Left forelimb (tissue), 1 donor: ENCODE measurements around the gene PRDM2.

Experiments used
- DNase-seq: peaks from one replicate; pipeline ENCODE4 v3.0.0-alpha.2; 2018; ENCODE audit warnings: low spot score

The PRDM2 gene

DNA sequence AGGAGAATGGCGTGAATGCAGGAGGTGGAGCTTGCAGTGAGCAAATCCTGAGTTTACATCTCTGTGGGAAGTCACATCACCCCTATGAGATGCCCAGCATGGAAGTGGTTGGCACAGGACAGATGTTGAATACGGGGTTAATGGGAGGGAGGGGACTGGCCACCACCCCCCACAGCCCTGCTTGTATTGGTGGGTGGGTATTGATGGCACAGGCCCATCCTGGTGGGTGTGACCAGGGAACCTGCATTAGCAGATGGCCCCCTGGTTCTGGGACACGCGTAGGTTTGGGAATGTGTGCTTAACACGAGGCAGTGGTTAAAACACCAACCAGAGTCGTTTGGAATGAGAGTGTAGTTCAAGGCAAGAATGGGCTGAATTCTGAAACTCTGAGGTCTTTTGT is 117.9 kb downstream of the PRDM2 start:
- DNase-seq = no peak

DNA sequence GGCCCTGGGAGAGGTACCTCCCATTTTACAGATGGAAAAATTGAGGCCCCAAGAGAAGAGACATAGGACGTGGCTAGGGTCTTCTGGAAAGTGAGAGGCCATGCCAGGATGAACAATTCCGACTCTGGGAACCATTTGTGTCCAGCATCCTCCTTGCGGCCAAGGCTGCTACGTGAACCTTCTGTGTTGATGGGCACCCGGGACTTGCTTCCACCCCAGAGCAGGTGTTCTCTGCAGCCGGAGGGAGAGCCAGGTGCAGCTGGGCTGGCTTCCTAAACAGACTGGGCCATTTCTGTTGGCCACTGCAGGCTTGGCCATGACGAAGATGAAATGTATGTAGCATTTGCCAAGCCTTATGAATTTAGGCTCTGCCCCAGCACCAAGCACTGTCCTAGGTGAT is 118.9 kb downstream of the PRDM2 start:
- DNase-seq = no peak

DNA sequence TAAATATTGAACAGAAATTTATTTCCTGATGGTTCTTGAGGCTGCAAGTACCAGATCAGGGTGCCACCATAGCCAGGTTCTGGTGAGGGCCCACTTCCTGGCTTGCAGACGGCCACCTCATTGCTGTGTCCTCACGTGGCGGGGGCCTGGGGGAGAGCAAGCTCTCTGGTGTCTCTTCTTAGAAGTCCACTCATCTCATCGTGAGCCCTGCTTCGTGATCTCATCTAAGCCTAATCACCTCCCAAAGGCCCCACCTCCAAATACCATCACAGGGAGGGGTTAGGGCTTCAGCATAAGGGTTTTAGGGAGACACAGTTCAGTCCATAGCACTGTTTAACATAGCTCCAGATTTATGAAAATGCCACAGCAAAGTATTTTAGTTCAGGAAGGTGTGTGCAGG is 119.7 kb downstream of the PRDM2 start:
- DNase-seq = peak; percentile 36

DNA sequence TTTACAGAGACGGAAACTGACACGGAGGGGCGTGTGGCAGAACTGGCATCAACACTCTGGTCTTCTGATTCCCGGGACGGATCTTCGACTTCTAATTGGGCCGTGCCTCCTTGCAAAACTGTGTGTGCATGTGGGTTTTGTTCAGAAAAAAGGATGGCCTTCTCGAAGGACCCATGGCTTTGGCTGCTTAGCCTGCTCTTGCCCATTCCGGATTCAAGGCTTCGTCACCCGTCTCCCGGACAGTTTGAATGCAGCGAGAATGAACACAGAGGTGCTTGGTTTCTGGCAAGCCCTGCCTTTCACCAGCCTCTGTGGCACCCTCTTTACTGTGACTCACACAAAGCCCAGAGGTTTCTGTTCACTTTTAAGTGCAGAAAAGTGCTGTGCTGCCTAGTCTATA is 120.1 kb downstream of the PRDM2 start:
- DNase-seq = no peak

DNA sequence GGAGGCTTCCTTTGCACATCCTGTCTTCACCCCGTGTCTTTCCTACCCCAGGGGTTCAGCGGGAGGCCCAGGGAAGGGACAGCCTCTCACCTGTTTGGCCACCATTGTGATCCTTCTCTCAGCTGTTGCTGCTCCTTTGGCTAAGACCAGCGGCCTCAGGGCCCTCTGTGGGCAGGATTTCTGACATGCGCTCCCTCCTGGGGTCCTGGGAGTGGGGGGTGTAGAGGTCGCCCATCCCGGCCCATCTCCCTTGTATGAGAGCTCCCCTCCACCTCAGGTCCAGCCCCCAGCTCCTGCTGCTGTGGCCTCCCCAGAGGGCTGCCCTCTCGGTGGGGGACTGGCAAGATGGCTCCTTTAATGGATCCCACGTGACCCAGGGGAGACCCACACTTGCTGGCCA is 120.5 kb downstream of the PRDM2 start:
- peak; percentile 50 for DNase-seq

DNA sequence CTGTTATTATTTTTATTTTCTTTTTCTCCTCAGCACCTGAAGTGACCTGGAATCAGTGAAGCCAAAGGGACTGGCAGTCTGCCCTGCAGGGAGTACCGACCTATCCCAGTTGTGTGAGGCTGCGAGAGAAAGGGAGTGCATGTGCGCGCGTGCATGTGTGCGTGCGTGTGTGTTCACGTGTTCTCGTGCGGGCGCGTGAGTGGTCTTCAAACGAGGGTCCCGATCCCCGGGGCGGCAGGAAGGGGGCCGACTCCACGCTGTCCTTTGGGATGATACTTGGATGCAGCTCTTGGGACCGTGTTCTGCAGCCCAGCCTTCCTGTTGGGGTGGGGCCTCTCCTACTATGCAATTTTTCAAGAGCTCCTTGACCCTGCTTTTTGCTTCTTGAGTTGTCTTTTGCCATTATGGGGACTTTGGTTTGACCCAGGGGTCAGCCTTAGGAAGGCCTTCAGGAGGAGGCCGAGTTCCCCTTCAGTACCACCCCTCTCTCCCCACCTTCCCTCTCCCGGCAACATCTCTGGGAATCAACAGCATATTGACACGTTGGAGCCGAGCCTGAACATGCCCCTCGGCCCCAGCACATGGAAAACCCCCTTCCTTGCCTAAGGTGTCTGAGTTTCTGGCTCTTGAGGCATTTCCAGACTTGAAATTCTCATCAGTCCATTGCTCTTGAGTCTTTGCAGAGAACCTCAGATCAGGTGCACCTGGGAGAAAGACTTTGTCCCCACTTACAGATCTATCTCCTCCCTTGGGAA is 123.3 kb downstream of the PRDM2 start:
- no peak for DNase-seq

DNA sequence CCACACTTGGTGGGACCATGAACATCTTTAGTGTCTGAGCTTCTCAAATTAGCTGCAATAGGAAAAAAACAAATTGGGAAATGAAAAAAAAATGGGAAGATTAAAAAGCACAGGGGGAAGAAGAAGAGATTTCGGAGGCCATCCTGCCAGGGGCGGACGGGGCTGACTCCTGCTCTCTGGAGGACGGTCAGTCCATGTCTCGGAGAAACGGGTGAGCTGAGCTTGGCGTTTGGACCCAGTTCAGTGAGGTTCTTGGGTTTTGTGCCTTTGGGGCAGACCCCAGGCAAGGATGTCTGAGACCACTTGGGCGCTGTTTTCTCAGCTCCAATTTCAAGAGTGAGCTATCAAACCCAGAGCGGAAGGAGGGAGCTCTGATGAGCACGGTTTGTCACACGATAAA is 123.9 kb downstream of the PRDM2 start:
- DNase-seq = no peak

DNA sequence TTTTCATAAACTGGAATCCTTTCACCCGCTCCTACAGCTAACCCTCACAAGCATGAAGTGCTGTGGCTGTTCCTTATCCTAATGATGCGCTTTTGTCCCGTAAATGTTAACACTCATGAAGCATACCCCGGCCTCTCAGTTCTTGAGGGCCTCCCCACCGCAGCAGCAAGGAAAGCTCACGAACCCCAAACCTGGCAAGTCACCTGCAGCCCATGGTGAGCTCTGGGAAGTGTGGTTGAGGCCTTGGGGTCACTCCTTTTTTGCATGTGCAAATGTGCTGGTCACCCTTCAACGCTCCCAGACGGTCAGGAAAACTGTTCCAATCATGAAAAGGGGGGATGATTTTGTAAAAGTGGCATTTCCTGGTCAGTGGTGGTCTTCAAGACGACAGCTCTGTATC is 124.6 kb downstream of the PRDM2 start:
- DNase-seq = no peak

DNA sequence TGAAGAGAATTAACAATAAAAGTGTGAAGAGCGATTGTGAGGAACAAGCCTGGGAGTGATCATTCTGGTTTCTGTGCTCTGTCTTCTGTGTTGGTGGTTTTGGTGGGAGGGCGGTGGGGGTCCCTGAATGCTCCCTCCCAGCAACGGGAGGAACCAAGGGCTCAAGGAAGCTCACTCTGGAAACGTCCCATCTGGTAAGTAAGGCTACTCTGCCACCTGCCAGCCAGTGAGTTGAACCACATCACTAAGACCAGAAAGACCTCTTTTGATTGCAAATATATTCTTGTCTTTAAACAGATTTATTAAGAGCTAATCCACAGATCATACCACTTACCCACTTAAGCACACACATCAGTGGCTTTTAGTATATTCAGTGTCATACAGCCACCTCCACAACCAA is 125.0 kb downstream of the PRDM2 start:
- no peak for DNase-seq

DNA sequence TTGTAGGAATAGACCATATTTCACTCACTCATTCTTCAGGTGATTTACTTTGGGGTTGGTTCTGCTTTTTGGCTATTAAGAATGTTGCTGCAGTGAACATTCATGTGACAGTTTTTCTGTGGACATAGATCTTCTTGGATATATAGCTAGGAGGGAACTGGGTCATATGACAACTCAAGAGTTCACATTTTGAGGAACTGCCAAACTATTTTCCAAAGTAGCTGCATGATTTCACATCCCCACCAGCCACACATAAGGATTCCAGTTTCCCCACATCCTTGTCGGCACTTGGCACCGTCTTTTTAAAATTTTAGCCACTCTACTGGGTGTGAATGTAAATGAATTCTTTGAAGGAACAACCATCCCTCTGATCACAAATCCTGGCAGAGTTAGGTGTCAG is 126.0 kb downstream of the PRDM2 start:
- DNase-seq = no peak

DNA sequence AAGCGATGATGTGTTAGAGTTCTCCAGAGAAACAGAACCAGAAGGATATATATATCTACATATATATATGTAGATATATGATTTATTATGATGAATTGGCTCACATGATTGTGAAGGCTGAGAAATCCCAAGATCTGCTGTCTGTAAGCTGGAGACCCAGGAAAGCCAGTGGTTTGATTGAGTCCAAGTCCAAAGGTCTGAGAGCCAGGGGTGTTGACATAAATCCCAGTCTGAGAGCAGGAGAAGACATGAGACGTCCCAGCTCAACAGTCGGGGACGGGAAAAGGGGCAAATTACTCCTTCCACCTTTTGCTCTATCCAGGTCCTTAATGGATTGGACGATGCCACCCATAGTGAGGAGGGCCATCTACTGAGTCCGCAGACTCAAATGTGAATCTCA is 126.6 kb downstream of the PRDM2 start:
- no peak for DNase-seq

DNA sequence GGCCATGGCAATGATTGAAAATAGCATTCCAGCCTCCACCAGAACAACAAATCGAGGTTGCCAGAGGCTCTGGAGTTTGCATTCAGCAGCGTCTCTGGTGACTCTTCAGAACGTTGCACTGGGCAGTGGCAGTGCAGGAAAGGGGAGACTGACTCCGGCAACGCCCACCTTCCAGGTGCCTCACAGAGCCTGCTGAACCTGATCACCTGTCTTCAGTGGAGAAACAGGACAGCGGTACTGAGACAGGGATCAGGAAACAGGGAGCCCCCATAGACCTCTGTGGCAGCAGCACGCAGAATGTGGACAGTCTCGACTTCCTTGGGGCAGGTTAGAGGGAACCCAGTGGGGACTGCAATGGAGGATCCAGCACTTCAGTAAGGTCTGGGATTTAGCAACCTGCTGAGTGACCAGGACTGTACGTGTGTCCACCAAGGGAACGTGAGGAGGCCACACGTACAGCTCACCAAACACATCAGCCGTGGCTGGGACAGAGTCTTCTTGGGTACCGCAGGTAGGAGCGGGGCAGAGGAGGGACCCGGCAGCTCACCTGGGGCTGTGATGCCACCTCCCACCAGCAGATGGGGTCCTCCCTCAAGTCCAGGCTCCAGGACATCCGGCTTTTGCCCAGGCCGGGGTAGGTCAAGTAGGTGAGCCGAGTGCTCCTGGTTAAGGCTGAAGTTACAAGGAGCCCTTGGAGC is 128.6 kb downstream of the PRDM2 start:
- no peak for DNase-seq

DNA sequence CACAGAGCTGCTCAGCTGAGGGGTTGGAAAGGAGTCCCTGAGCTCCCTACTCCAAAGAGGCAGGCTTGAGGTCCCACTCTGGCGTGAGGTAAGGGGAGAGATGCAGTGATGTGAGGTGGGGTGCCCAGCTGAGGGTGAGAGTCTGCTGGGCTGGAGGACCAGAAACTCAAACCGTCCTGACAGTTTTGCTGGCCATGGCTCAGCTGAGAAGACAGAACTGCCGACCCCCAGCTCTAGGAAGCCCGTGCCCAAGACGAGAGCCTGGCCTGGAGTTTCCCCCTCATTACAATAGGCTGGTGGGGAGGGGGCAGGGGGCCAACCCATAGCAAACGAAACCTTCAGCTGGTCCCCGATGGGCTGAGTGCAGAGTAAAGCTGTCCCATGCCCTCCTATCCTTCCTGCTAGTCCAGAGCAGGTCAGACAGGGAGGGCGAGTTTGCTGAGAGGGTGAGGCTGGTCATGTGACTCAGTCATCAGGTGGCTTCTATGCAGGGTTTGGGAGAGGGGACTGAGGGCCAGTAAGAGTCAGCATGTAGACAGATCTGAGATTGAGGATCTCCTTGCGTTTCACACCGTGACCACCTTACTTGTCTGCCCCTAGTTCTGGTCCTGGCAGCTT is 129.3 kb downstream of the PRDM2 start:
- DNase-seq = no peak

DNA sequence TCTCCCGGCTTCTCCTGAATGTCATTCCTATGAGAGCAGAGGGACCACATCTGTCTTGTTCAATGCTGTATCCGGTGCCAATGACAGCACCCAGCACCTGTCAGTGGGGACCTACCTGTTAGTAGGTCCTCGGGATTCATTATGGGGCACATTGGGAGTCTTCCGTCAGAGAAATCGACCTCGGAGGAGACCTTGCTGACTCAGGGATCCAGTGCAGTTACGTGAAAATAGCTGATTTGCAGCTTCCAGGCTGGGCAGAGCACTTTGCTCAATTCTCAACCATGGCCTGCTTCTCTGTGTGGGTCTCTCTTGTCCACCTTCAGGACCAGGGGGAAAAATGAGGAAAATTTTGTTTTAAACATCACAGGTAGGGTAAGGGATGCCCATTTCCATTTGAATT is 130.2 kb downstream of the PRDM2 start:
- DNase-seq = no peak

DNA sequence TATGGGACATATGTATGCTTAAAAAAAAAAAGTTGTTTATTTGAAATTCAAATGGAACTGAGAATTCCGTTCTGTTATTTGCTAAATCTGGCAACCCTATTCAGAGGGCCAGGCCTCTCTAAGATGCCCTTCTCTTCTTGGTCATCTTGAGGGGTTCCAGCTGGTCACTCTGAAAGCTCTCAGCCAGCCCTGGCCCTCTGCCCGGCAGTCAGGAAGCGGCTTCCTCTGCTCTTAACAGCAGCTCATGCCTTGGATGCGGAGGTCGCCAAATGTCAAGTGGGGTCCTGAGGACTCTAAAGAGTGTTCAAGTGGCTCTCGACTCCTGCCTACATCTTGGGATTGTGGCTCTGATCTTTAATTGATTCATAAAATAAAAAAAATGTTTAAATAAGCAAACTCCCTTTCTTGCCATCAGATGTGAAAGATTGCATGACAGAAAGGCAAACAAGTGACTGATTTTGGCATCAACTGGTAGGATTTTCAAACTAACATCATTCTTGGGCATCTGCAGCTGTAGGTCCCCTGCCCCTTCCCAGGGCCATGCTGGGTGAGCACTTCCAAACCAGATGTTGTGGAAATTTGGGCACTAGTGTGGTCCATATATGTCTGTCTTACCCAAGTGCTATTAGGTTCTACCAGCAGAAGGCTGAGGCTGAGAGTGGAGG is 130.8 kb downstream of the PRDM2 start:
- no peak for DNase-seq

DNA sequence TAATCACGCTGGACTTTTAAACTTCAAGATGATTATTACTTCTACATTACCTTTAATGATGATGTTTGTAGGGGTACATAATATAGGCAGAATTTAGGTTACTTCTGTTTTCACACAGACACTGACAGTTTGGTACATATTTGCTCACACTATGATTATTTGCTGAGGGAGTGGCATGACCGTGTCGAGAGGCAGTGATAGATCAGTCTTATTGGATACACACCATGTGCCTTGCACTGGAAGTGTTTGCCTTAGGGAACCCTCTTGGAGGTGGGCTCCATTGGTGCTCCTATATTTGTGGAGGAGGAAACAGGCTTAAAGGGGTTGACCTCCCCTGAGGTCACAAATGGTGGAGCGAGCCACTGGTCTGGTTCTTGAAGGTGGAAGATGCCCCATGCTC is 132.1 kb downstream of the PRDM2 start:
- no peak for DNase-seq

DNA sequence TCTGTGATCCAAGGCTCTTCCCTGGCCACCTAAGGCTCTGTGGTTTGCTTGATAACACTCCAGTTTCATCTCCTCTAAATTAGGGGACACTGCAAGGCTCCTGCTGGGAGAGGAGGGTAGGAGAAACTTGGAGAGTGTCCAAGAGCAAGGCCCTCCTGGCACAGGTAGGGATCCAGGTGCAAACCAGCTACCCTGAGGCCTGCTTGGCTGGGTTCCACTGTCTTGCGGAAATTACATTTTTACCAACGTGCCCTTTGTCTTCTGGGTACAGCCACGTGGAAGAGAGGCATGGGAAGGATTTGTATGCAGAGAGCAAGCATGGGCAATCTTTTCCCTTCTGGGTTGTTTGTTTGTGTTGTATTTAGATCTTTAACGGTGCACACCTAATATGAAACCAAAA is 132.5 kb downstream of the PRDM2 start:
- DNase-seq = no peak

DNA sequence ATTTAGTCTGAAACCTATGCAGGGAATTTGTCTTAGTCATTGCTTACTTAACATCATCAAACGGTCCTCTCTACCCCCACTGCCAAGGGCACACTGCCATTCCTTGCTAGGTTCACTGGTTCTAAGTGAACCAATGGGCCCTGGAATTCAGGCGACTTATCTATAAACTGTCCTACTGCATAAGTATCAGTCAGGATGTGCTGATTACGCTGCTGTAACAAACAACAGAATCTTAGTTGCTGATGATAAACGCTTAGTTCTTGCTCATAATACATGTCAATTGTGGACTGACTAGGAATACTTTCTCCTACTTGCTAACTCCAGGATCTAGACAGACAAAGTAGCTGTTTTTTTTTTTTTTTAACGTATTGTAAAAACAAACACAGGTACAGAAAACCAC is 136.1 kb downstream of the PRDM2 start:
- no peak for DNase-seq

DNA sequence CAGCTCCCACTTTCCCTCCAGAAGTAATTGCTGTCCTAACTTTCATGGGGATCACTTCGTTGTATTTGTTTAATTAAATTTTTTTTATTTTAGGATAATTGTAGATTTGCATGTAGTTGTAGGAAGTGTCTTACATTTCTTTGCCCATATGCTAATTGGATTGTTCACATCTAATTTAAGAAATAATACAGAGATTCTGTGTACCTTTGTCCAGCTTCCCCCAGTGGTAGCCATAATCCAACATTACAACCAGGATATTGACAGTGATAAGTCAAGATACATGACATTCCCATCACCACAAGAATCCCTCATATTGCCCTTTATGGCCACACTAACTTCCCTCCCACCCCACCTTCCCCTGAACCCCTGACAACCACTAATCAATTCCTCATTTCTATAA is 136.6 kb downstream of the PRDM2 start:
- no peak for DNase-seq

DNA sequence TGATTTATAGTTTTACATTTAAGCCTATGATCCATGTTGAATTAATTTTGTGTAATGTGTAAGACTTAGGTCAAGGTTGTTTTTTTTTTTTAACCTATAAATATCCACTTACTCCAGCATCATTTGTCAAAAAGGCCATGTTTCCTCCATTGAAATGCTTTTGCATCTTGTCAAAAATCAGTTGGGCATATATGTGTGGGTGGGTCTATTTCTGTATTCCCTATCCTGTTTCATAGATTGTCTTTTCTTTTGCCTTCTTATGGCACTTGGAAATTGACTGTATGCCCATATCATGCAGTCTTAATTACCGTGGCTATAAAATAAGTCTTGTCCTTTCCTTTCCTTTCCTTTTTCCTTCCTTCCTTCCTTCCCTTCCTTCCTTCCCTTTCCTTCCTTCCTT is 138.2 kb downstream of the PRDM2 start:
- DNase-seq = no peak

DNA sequence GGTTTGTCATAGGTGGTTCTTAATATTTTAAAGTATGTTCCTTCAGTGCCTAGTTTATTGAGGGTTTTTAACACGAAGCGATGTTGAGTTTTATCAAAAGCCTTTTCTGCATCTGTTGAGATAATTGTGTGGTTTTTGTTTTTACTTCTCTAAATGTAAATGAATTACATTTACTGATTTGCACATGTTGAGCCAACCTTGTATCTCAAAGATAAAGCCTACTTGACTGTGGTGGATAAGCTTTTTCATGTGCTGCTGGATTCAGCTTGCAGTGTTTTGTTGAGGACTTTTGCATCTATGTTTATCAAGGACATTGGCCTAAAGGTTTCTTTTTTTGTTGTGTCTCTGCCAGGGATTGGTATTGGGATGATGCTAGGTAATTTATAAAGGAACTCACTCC is 142.5 kb downstream of the PRDM2 start:
- DNase-seq = no peak

DNA sequence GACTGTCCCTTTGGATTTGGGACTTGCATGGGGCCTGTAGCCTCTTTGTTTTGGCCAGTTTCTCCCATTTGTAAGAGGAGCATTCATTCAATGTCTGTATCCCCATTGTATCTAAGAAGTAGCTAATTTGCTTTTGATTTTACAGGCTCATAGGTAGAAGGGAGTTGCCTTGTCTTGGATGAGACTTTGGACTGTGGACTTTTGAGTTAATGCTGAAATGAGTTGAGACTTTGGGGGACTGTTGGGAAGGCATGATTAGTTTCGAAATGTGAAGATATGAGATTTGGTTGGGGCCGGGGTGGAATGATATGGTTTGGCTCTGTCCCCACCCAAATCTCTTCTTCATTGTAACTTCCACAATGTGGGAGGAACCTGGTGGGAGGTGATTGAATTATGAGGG is 151.7 kb downstream of the PRDM2 start:
- DNase-seq = no peak

DNA sequence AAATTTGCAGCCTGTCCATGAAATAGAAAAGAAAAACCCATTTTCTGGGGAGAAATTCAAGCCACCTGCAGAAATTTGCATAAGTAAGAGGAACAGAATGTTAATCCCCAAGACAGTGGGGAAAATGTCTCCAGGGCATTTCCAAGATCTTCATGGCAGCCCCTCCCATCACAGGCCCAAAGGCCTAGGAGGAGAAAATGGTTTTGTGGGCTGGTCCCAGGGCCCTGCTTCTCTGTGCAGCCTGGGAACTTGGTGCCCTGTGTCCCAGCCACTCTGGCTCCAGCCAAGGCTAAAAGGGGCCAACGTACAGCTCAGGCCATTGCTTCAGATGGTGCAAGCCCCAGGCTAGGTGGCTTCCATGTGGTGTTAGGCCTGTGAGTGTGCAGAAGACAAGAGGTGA is 155.6 kb downstream of the PRDM2 start:
- no peak for DNase-seq
